Left ventricle myocardium inferior (tissue), 1 donor: ENCODE measurements around the gene S100G. TPM values are rescaled to one million over a fixed set of nuclear protein-coding genes. Genes with fewer than 3 reads are reported as not detected.
"Not testable (repeated sequence)": the region's sequence is repeated elsewhere in the genome, so short reads cannot be mapped to it uniquely, and the experiment has no call there.

Experiments used
- DNase-seq: peaks from one replicate; pipeline ENCODE4 v3.0.0-alpha.2; 2020
- H3K27ac ChIP-seq: fragments of 200-600 bp; replicated peaks from 2 replicates; pipeline ENCODE4 v1.8.0; 2021
- H3K27me3 ChIP-seq: fragments of 200-600 bp; 2 replicates; pipeline ENCODE4 v1.8.0; 2021; ENCODE audit warnings: low read depth
- H3K36me3 ChIP-seq: fragments of 200-600 bp; 2 replicates; pipeline ENCODE4 v1.8.0; 2021
- H3K4me1 ChIP-seq: fragments of 200-600 bp; 2 replicates; pipeline ENCODE4 v1.8.0; 2021
- H3K4me3 ChIP-seq: fragments of 200-600 bp; 2 replicates; pipeline ENCODE4 v1.8.0; 2021; ENCODE audit warnings: mild to moderate bottlenecking, moderate library complexity
- H3K9me3 ChIP-seq: fragments of 200-600 bp; replicated peaks from 2 replicates; pipeline ENCODE4 v1.8.0; 2021
- intact Hi-C: fragments of 100-400 bp; cut with micrococcal nuclease; formaldehyde crosslinking; loops from one replicate; pipeline ENCODE4 v1.11.0; 2022
- total RNA-seq: library from RNA; stranded (reverse); fragmentation: NEBNext Ultra II Directional; extraction: Animal tissue kit (Norgen Biotek cat#: 25700); gene quantifications from one replicate; pipeline ENCODE4 v1.2.1, GENCODE V29; 2021
- TF ChIP-seq, protein P1 (sequence below): fragments of 200-600 bp; IDR thresholded peaks from 2 replicates; pipeline ENCODE4 v1.8.0; 2021; ENCODE audit warnings: antibody characterized with exemption, mild to moderate bottlenecking, borderline replicate concordance
- donor health status: DM: no; HTN: yes; CAD: no; lungs with severe emphysema.

S100G gene
- total RNA-seq, 1 donor from 2014 or later = not detected

DNA sequence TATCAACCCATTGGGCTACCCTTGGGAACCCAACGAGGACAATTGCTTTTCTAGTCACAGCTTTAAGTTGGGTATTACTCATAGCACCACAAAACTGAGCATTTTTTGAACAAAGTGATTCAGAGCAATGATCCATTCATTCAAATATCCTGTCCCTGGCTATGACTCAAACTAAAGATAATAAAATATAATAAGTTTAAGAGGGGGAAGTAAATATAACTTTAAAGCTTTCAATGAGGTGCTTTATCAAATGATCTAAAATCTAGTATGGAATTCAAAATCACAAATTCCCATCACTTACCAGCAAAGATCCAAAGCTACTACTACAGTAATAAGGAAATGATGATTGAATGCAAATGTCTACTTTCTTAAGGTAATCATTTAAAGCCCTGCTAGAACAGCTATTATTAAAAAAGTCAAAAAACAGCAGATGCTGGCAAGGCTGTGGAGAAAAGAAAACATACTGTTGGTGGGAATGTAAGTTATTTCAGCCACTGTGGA, 39.8 kb upstream of the S100G start:
- TF ChIP-seq, protein P1, sequence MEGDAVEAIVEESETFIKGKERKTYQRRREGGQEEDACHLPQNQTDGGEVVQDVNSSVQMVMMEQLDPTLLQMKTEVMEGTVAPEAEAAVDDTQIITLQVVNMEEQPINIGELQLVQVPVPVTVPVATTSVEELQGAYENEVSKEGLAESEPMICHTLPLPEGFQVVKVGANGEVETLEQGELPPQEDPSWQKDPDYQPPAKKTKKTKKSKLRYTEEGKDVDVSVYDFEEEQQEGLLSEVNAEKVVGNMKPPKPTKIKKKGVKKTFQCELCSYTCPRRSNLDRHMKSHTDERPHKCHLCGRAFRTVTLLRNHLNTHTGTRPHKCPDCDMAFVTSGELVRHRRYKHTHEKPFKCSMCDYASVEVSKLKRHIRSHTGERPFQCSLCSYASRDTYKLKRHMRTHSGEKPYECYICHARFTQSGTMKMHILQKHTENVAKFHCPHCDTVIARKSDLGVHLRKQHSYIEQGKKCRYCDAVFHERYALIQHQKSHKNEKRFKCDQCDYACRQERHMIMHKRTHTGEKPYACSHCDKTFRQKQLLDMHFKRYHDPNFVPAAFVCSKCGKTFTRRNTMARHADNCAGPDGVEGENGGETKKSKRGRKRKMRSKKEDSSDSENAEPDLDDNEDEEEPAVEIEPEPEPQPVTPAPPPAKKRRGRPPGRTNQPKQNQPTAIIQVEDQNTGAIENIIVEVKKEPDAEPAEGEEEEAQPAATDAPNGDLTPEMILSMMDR = no peak
- Histone ChIP-seq H3K36me3 (no peaks in the 10 kb centered on the region), H3K4me1 (peaks cover 6% of the 10 kb centered on the region), H3K27me3 (no peaks in the 10 kb centered on the region), H3K9me3 (no peaks in the 10 kb centered on the region), H3K4me3 (no peak overlapping the region), H3K27ac (no peak overlapping the region)
- intact Hi-C loops = no loop called here
- DNase-seq = no peak

DNA sequence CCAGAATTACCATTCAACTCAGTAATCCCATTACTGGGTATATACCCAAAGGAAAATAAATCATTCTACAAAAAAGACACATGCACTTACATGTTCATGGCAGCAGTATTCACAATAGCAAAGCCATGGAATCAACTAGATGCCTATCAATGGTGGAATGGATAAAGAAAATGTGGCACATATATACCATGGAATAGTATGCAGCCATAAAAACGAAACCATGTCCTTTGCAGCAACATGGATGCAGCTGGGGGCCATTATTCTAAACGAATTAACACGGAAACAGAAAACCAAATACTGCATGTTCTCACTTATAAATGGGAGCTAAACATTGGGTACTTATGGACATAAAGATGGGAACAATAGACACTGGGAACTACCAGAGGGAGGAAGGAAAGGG, 39.3 kb upstream of the S100G start:
- H3K27me3 ChIP-seq, intact Hi-C loops, H3K4me1 ChIP-seq, H3K4me3 ChIP-seq, H3K27ac ChIP-seq, DNase-seq, H3K9me3 ChIP-seq, H3K36me3 ChIP-seq: not testable (repeated sequence)

DNA sequence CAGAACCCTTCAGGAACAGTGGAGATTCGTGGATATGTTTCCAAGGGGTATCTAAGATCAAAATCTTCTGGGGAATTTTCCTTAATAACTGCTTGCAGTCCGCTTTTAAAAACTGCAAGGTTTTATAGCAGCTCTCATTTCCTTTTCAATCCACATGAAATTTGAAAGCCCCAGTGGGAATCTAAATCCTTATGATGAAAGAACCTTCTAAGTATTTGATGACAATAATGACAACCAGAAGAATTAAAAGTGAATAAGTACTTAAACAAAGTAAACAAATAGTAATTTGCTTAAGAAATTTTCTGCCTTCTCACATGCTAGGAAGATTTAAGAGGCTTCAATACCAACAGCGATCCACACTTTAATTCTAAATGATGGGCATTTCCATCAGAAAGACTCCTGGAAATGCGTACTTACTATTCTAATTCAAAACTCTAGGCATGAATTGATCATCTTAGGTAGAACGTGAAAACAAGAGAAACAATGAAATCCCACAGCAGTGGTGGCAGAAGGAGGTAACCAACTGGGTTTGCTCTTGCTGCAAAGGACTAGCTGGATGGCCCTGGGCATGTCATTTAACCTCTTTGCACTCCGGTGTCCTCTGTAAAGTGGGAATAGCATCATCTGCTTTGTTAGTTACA, 37.6 kb upstream of the S100G start:
- H3K4me3 ChIP-seq = no peak overlapping the region
- no peaks in the 10 kb centered on the region for H3K27me3 ChIP-seq
- intact Hi-C loops = no loop called here
- H3K4me1 ChIP-seq = no peaks in the 10 kb centered on the region
- H3K27ac ChIP-seq = no peak overlapping the region
- TF ChIP-seq, protein P1 = no peak
- DNase-seq = no peak
- H3K9me3 ChIP-seq = no peaks in the 10 kb centered on the region
- H3K36me3 ChIP-seq = peaks cover 6% of the 10 kb centered on the region

DNA sequence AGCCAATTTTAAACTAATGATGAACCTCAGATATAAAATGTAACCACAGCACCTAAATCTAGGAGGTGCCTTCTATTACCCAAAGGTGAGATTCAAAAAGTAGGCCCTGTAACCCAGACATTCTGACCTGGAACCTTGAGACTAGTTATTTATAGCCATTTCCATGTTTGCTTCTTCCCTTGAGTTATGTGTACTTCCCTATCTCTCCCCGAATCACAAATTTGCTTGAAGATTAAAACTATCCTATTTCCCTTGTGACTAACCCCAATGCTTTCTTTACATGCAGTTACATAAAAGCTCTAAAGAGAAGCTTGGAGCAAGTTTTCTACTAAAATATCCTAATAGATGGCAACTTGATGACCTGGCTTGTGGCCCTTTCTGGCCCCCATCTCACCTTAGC, 32.6 kb upstream of the S100G start:
- TF ChIP-seq, protein P1 = no peak

DNA sequence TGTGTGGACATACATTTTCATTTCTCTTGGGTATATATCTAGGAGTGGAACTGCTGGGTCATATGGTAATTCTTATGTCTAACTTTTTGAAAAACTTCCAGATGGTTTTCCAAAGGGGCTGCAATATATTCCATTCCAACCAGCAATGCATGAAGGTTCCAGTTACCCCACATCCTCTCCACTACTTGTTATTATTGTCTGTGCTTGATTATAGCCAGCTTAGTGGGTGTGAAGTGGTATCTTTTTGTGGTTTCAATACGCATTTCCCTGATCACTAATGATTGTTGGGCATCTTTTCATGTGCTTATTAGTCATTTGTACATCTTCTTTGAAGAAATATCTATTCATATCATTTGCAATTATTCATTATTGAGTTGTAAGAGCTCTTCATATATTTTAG, 31.5 kb upstream of the S100G start:
- H3K27ac ChIP-seq = no peak overlapping the region
- peaks cover 15% of the 10 kb centered on the region for H3K36me3 ChIP-seq
- H3K4me1 ChIP-seq = no peaks in the 10 kb centered on the region
- no peak overlapping the region for H3K4me3 ChIP-seq
- TF ChIP-seq, protein P1 = no peak
- no peak for DNase-seq
- H3K9me3 ChIP-seq = no peaks in the 10 kb centered on the region
- intact Hi-C loops = no loop called here
- no peaks in the 10 kb centered on the region for H3K27me3 ChIP-seq

More for the DNA sequence above, 32.6 kb upstream of the S100G start:
- no peaks in the 10 kb centered on the region for H3K27me3 ChIP-seq
- H3K4me3 ChIP-seq = no peak overlapping the region
- no peaks in the 10 kb centered on the region for H3K4me1 ChIP-seq
- no peaks in the 10 kb centered on the region for H3K9me3 ChIP-seq
- H3K27ac ChIP-seq = no peak overlapping the region
- no peak for DNase-seq
- intact Hi-C loops = no loop called here
- peaks cover 15% of the 10 kb centered on the region for H3K36me3 ChIP-seq

DNA sequence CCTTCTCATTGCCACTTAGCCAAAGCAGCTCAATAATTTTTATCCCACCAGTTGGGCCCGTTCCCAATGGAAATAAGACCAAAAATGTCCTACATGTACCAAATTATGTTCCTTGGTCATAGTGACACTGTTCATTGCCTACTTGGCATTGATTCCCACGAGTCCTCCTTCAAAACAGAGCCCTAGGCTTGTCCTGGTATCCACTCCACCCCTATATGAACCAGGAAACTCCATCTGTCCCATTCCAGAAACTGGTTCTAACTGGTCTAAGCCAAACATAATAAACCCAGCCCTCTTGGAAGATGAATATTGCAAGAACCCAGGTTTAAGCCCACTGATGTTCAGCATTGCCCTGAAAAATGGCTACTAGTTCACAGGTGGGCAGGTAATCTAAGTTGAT, 30.9 kb upstream of the S100G start:
- H3K36me3 ChIP-seq = peaks cover 15% of the 10 kb centered on the region
- TF ChIP-seq, protein P1 = no peak
- no peak overlapping the region for H3K27ac ChIP-seq
- no peaks in the 10 kb centered on the region for H3K4me1 ChIP-seq
- no peaks in the 10 kb centered on the region for H3K27me3 ChIP-seq
- DNase-seq = no peak
- H3K9me3 ChIP-seq = no peaks in the 10 kb centered on the region
- intact Hi-C loops = no loop called here
- no peak overlapping the region for H3K4me3 ChIP-seq

DNA sequence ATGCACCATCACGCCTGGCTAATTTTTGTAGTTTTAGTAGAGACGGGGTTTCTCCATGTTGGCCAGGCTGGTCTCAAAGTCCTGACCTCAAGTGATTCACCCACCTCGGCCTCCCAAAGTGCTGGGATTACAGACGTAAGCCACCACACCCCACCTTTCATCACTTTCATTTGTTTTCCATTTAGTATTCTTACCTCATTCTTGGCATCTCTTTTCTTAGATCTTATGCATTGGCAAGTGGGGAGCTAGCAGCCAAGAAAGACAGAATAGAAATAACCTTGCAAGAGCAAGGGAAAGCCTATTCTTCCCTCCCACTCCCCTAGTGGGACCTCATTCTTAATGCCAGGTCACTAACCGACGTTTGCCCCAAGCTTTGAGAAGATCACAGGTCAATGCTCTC, 21.4 kb upstream of the S100G start:
- H3K27ac ChIP-seq, DNase-seq, intact Hi-C loops, H3K36me3 ChIP-seq, H3K4me3 ChIP-seq, H3K9me3 ChIP-seq, H3K27me3 ChIP-seq, H3K4me1 ChIP-seq: not testable (repeated sequence)
